Endodermal cell (in vitro differentiated cells): ENCODE data around the gene IQCB1. TPM values are rescaled to one million over a fixed set of nuclear protein-coding genes. Genes with fewer than 3 reads are reported as not detected.

Experiments
- DNase-seq: peaks from one replicate; pipeline ENCODE4 v3.0.0-alpha.2; 2017
- H3K27ac ChIP-seq: 2 replicates; pipeline ENCODE4 v1.5.1; 2013; ENCODE audit warnings: mild to moderate bottlenecking, low read depth, low read length, moderate library complexity
- H3K27me3 ChIP-seq: 2 replicates; pipeline ENCODE4 v1.6.1; 2013; ENCODE audit warnings: mild to moderate bottlenecking, low read length, moderate library complexity; ENCODE audit not compliant: insufficient read depth, control insufficient read depth, poor library complexity, severe bottlenecking
- H3K36me3 ChIP-seq: 2 replicates; pipeline ENCODE4 v1.7.0; 2013; ENCODE audit warnings: mild to moderate bottlenecking, low read length, moderate library complexity; ENCODE audit not compliant: control insufficient read depth, insufficient read depth
- H3K4me1 ChIP-seq: one replicate; pipeline ENCODE4 v1.7.0; 2013; ENCODE audit warnings: low read length; ENCODE audit not compliant: control insufficient read depth, insufficient read depth
- H3K4me3 ChIP-seq: 2 replicates; pipeline ENCODE4 v1.5.1; 2013; ENCODE audit warnings: mild to moderate bottlenecking, low read length, moderate library complexity
- H3K9ac ChIP-seq: 2 replicates; pipeline ENCODE4 v1.6.1; 2013; ENCODE audit warnings: mild to moderate bottlenecking, low read length, moderate library complexity; ENCODE audit not compliant: poor library complexity, severe bottlenecking; ENCODE audit errors: extremely low read depth
- H3K9me3 ChIP-seq: 2 replicates; pipeline ENCODE4 v1.6.1; 2013; ENCODE audit warnings: mild to moderate bottlenecking, low read length, moderate library complexity; ENCODE audit not compliant: control insufficient read depth
- H3K27ac Mint-ChIP-seq: 2 replicates; pipeline ENCODE4 v1.8.0; 2020; ENCODE audit warnings: mixed read lengths
- H3K27me3 Mint-ChIP-seq: 2 replicates; pipeline ENCODE4 v1.8.0; 2021; ENCODE audit warnings: mild to moderate bottlenecking, mixed read lengths; ENCODE audit not compliant: insufficient read depth
- H3K36me3 Mint-ChIP-seq: 2 replicates; pipeline ENCODE4 v1.8.0; 2020; ENCODE audit warnings: low read depth, mixed read lengths
- H3K4me1 Mint-ChIP-seq: 2 replicates; pipeline ENCODE4 v1.8.0; 2020; ENCODE audit warnings: mixed read lengths
- H3K4me3 Mint-ChIP-seq: 2 replicates; pipeline ENCODE4 v1.8.0; 2020; ENCODE audit warnings: mild to moderate bottlenecking, moderate library complexity, mixed read lengths
- H3K9me3 Mint-ChIP-seq: 2 replicates; pipeline ENCODE4 v1.8.0; 2020; ENCODE audit warnings: mild to moderate bottlenecking, mixed read lengths
- whole genome bisulfite sequencing, 2 experiments: methylation state at CpG; one replicate each; pipeline versions ENCODE4 v1.1.5 to v1.1.7; 2013; ENCODE audit warnings: missing lambda C conversion rate in 2 of 2, mixed read lengths in 1 of 2; ENCODE audit not compliant: insufficient coverage in 1 of 2, insufficient read length in 1 of 2; 5-methylcytosine and 5-hydroxymethylcytosine counted together
- total RNA-seq, 2 donors: library from RNA; stranded (reverse); fragmentation: NEBNext Ultra II Directional in 1 of 2; extraction: Animal tissue kit (Norgen Biotek cat#: 25700) in 1 of 2; gene quantifications; 2 replicates in 1 of 2; 3 replicates in 1 of 2; pipeline ENCODE4 v1.2.1, GENCODE V29; 2021
- TF ChIP-seq, protein P1 (sequence below): fragments of 200-600 bp; sonication (generic); conservative IDR thresholded peaks from 2 replicates; pipeline ENCODE4 v1.5.0; 2021; ENCODE audit warnings: antibody characterized with exemption, mild to moderate bottlenecking

Gene IQCB1
- total RNA-seq, 2 donors from 2014 or later, result 35.2 to 44.5 TPM

- H3K4me1 Mint-ChIP-seq, result no peaks in the 10 kb centered on the region
- H3K27ac Mint-ChIP-seq, result no peak overlapping the region
- H3K27ac ChIP-seq, result no peak overlapping the region
- TF ChIP-seq, protein P1, sequence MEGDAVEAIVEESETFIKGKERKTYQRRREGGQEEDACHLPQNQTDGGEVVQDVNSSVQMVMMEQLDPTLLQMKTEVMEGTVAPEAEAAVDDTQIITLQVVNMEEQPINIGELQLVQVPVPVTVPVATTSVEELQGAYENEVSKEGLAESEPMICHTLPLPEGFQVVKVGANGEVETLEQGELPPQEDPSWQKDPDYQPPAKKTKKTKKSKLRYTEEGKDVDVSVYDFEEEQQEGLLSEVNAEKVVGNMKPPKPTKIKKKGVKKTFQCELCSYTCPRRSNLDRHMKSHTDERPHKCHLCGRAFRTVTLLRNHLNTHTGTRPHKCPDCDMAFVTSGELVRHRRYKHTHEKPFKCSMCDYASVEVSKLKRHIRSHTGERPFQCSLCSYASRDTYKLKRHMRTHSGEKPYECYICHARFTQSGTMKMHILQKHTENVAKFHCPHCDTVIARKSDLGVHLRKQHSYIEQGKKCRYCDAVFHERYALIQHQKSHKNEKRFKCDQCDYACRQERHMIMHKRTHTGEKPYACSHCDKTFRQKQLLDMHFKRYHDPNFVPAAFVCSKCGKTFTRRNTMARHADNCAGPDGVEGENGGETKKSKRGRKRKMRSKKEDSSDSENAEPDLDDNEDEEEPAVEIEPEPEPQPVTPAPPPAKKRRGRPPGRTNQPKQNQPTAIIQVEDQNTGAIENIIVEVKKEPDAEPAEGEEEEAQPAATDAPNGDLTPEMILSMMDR, result no peak
- WGBS, 2 experiments, result 96 to 100% methylated on average over 1 to 2 of the region's 2 CpGs
- no peak for DNase-seq
- peaks cover 5% of the 10 kb centered on the region for H3K9me3 ChIP-seq
- H3K4me1 ChIP-seq, result no peaks in the 10 kb centered on the region
- H3K27me3 Mint-ChIP-seq, result no peaks in the 10 kb centered on the region
- no peak overlapping the region for H3K9ac ChIP-seq
- peaks cover 10% of the 10 kb centered on the region for H3K9me3 Mint-ChIP-seq
- peaks cover 19% of the 10 kb centered on the region for H3K36me3 Mint-ChIP-seq
- H3K27me3 ChIP-seq, result no peaks in the 10 kb centered on the region
- no peak overlapping the region for H3K4me3 ChIP-seq
- peaks cover 18% of the 10 kb centered on the region for H3K36me3 ChIP-seq
- H3K4me3 Mint-ChIP-seq, result no peak overlapping the region
These were observed 94.0 kb downstream of the IQCB1 start for GRCh38 chr3:121740896-121741295.

DNA sequence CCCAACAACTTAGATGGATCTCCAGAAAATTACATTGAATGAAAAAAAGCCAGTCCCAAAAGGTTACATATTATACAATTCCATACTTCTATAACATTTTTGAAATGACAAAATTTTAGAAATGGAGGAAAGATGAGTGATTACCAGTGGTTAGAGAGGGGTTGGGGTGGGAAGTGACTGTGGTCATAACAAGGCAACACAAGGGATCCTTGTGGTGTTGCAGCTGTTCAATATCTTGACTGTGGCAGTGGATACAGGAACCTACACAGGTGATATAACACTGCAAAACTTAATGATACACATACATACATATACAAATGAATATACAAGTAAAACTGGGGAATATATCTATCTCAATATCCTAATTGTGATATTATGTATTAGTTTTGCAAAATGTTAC is 95.0 kb downstream of the IQCB1 start:
- TF ChIP-seq, protein P1, result no peak
- H3K9me3 Mint-ChIP-seq, result peaks cover 10% of the 10 kb centered on the region
- H3K27ac Mint-ChIP-seq, result no peak overlapping the region
- peaks cover 18% of the 10 kb centered on the region for H3K36me3 Mint-ChIP-seq
- Histone ChIP-seq H3K9ac (no peak overlapping the region), H3K36me3 (peaks cover 18% of the 10 kb centered on the region), H3K27ac (no peak overlapping the region), H3K27me3 (no peaks in the 10 kb centered on the region), H3K9me3 (peaks cover 5% of the 10 kb centered on the region), H3K4me1 (no peaks in the 10 kb centered on the region), H3K4me3 (no peak overlapping the region)
- no peak overlapping the region for H3K4me3 Mint-ChIP-seq
- no peaks in the 10 kb centered on the region for H3K27me3 Mint-ChIP-seq
- no peaks in the 10 kb centered on the region for H3K4me1 Mint-ChIP-seq
- DNase-seq, result no peak

DNA sequence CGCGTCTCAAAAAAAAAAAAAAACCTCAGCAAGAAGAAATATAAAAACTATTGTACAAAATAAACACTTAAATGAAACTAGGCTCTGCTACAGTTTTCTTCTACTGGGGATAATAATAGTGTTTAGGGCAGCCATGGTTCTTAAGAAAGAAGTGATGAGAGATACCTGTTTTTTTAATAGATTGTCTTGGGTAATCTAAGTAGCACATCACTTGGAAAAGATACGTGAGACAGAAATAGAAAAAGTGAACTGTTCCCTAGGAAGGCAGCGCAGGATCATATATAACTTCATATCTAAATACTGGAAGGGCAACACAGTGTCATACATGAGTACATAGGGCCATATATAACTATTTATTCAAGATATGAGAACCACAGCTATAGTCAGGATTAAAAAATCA is 97.2 kb downstream of the IQCB1 start:
- TF ChIP-seq, protein P1, result no peak
- WGBS, 2 experiments, result 98 to 100% methylated on average over 1 to 4 of the region's 4 CpGs
- peaks cover 13% of the 10 kb centered on the region for H3K36me3 ChIP-seq
- H3K4me3 Mint-ChIP-seq, result no peak overlapping the region
- H3K9ac ChIP-seq, result no peak overlapping the region
- H3K36me3 Mint-ChIP-seq, result peaks cover 13% of the 10 kb centered on the region
- no peak overlapping the region for H3K4me3 ChIP-seq
- H3K4me1 Mint-ChIP-seq, result no peaks in the 10 kb centered on the region
- H3K9me3 ChIP-seq, result no peaks in the 10 kb centered on the region
- H3K4me1 ChIP-seq, result no peaks in the 10 kb centered on the region
- H3K27ac ChIP-seq, result no peak overlapping the region
- no peaks in the 10 kb centered on the region for H3K27me3 ChIP-seq
- no peaks in the 10 kb centered on the region for H3K27me3 Mint-ChIP-seq
- H3K9me3 Mint-ChIP-seq, result peaks cover 4% of the 10 kb centered on the region
- DNase-seq, result no peak
- H3K27ac Mint-ChIP-seq, result no peak overlapping the region
